ENCODE data around the gene SLC44A1. TPM values are rescaled to one million over a fixed set of nuclear protein-coding genes. Genes with fewer than 3 reads are reported as not detected.

The SLC44A1 gene
- total RNA-seq, 4 donors from 2014 or later = 45.3 to 74.9 (median 67.7) TPM

- H3K27me3 ChIP-seq = no peaks in the 10 kb centered on the region
- H3K36me3 ChIP-seq = peaks cover 0 to 33% (median 0%) of the 10 kb centered on the region in 3 donors
- no peaks in the 10 kb centered on the region for H3K9me3 ChIP-seq
- 98 to 99% methylated on average over 4 of the region's 4 CpGs for WGBS, 2 donors
- no peak for DNase-seq (ENCODE audit: low spot score in 2 of 2)
- no peak overlapping the region for H3K27ac ChIP-seq
- TF ChIP-seq EP300 (IDR thresholded peaks at IDR 0.05) (no peak), CTCF (IDR thresholded peaks at IDR 0.05) (no peak), POLR2A (IDR thresholded peaks at IDR 0.05) (no peak)
- no peak overlapping the region for H3K4me3 ChIP-seq
- H3K4me1 ChIP-seq = no peaks in the 10 kb centered on the region
Observed at GRCh38 chr9:105375323-105375722, 130.9 kb downstream of the SLC44A1 start.

GRCh38 chr9:105376893-105377292, 132.4 kb downstream of the SLC44A1 start:
- WGBS, 2 donors = 88 to 97% methylated on average over 1 of the region's 1 CpG
- H3K27me3 ChIP-seq = no peaks in the 10 kb centered on the region
- H3K4me1 ChIP-seq = no peaks in the 10 kb centered on the region
- no peak overlapping the region for H3K4me3 ChIP-seq
- H3K9me3 ChIP-seq = no peaks in the 10 kb centered on the region
- H3K27ac ChIP-seq = no peak overlapping the region
- peaks cover 0 to 41% (median 0%) of the 10 kb centered on the region in 3 donors for H3K36me3 ChIP-seq
- TF ChIP-seq EP300 (IDR thresholded peaks at IDR 0.05) = no peak
- no peak for TF ChIP-seq CTCF (IDR thresholded peaks at IDR 0.05)
- no peak for TF ChIP-seq POLR2A (IDR thresholded peaks at IDR 0.05)
- no peak for DNase-seq (ENCODE audit: low spot score in 2 of 2)

GRCh38 chr9:105385381-105385985, 141.0 kb downstream of the SLC44A1 start:
- Histone ChIP-seq H3K4me3 (peak overlapping the region in 1 of 4 donors; percentile 10), H3K27me3 (no peaks in the 10 kb centered on the region)
- 53 to 55% methylated on average over 9 of the region's 9 CpGs for WGBS, 2 donors

GRCh38 chr9:105389796-105390195, 145.3 kb downstream of the SLC44A1 start:
- no peak overlapping the region for H3K27ac ChIP-seq
- DNase-seq (ENCODE audit: low spot score in 2 of 2) = no peak
- H3K9me3 ChIP-seq = no peaks in the 10 kb centered on the region
- no peaks in the 10 kb centered on the region for H3K27me3 ChIP-seq
- TF ChIP-seq CTCF (IDR thresholded peaks at IDR 0.05) = no peak
- no peak for TF ChIP-seq POLR2A (IDR thresholded peaks at IDR 0.05)
- H3K36me3 ChIP-seq = peaks cover 0 to 16% (median 0%) of the 10 kb centered on the region in 3 donors
- peaks cover 0 to 3% (median 0%) of the 10 kb centered on the region in 4 donors for H3K4me1 ChIP-seq
- no peak overlapping the region for H3K4me3 ChIP-seq
- WGBS, 2 donors = 81 to 83% methylated on average over 6 of the region's 6 CpGs

More at GRCh38 chr9:105385381-105385985, 141.0 kb downstream of the SLC44A1 start:
- H3K9me3 ChIP-seq = no peaks in the 10 kb centered on the region
- DNase-seq (ENCODE audit: low spot score in 2 of 2) = peak in 1 of 2 donors; percentile 52
- peaks cover 0 to 30% (median 0%) of the 10 kb centered on the region in 3 donors for H3K36me3 ChIP-seq
- peaks cover 0 to 3% (median 0%) of the 10 kb centered on the region in 4 donors for H3K4me1 ChIP-seq
- H3K27ac ChIP-seq = no peak overlapping the region
- TF ChIP-seq EP300 (IDR thresholded peaks at IDR 0.05) (no peak), POLR2A (IDR thresholded peaks at IDR 0.05) (no peak), CTCF (IDR thresholded peaks at IDR 0.05) (no peak)

- no peak overlapping the region for H3K27ac ChIP-seq
- no peaks in the 10 kb centered on the region for H3K9me3 ChIP-seq
- H3K36me3 ChIP-seq = peaks cover 0 to 10% (median 0%) of the 10 kb centered on the region in 3 donors
- no peaks in the 10 kb centered on the region for H3K27me3 ChIP-seq
- no peak for TF ChIP-seq EP300 (IDR thresholded peaks at IDR 0.05)
- no peak for TF ChIP-seq CTCF (IDR thresholded peaks at IDR 0.05)
- TF ChIP-seq POLR2A (IDR thresholded peaks at IDR 0.05) = no peak
- peaks cover 0 to 3% (median 0%) of the 10 kb centered on the region in 4 donors for H3K4me1 ChIP-seq
- DNase-seq (ENCODE audit: low spot score in 2 of 2) = no peak
- WGBS, 2 donors = 85 to 92% methylated on average over 3 of the region's 3 CpGs
- H3K4me3 ChIP-seq = no peak overlapping the region
Observed at GRCh38 chr9:105390871-105391270, 146.4 kb downstream of the SLC44A1 start.

Measured in tibial nerve (tissue), 4 donors.